BJ (cell line): ENCODE data around the gene HSPB7. TPM values are rescaled to one million over a fixed set of nuclear protein-coding genes. Genes with fewer than 3 reads are reported as not detected.
A peak's percentile ranks its signal among the peaks of the same experiment; 100 is the strongest.

Experiments
- CTCF ChIA-PET: fragments of 350-600 bp; formaldehyde crosslinking; extraction: SDS; loops from one replicate; lab custom pipeline; 2021; ENCODE audit warnings: antibody characterized with exemption, inconsistent platforms; lab: Yijun Ruan, JAX
- POLR2A ChIA-PET: fragments of 300-600 bp; sonication (Branson Sonifier 250); formaldehyde crosslinking; extraction: SDS; loops from one replicate; lab custom pipeline; 2021; ENCODE audit warnings: antibody characterized with exemption; lab: Charles Lee
- DNase-seq: peaks from one replicate; pipeline ENCODE4 v3.0.0-alpha.2; 2011; ENCODE audit warnings: low read depth
- H3K27me3 ChIP-seq: 2 replicates; pipeline ENCODE4 v1.6.0; 2011; ENCODE audit warnings: low read length; ENCODE audit not compliant: control insufficient read depth, insufficient read depth
- H3K36me3 ChIP-seq: 2 replicates; pipeline ENCODE4 v1.5.1; 2011; ENCODE audit warnings: low read length; ENCODE audit not compliant: control insufficient read depth, insufficient read depth
- H3K4me3 ChIP-seq: 2 replicates; pipeline ENCODE4 v1.5.1; 2011; ENCODE audit warnings: low read depth, mild to moderate bottlenecking, control low read depth, low read length
- polyA plus RNA-seq: library from polyadenylated mRNA; depleted of rRNA; stranded (reverse); fragments of >200 nt; gene quantifications from 2 replicates; pipeline ENCODE4 v1.2.3, GENCODE V29; 2011
- TF ChIP-seq, protein P1 (sequence below): IDR thresholded peaks from 2 replicates; pipeline ENCODE4 v1.5.1; 2011; ENCODE audit warnings: low read depth, mild to moderate bottlenecking, control low read depth, inconsistent platforms, low read length, moderate library complexity; ENCODE audit not compliant: insufficient read depth

The HSPB7 gene
- polyA plus RNA-seq, 1 experiment: 66.6 TPM

DNA sequence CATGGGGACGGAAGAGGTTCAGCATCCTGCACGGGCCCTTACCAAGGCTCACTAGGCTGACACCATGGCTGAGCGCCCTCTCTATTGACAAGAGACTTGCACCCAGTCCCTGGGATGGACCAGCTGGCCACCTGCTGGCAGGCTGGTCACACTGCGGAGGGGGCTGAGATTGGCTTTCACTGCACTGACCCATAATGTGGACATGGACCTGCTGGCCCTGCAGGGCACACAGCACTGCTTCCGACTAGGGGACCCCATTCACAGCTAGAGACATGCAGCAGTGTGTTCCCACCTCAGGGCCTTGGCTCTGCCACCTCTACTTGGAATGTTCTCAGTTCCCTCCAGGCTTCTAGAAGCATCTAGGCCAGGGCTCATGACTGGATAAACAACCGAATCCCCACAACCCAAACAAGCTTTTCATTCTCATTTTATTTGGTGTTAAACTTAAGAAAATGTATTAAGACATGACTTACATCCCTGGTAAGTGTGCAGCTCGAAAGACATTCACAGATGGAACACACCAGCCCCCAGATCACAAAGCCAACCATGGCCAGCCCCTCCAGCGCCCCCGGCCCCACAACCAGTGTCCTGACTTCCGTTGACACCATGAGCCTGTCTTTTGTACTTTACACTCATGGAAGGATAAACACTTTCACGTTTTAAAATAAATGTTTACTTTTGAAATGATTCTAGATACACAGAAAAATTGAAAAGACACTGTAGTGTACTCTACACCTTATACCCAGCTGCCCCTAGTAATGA lies 23.1 kb downstream of the HSPB7 start:
- no peaks in the 10 kb centered on the region for H3K36me3 ChIP-seq
- TF ChIP-seq, protein P1, sequence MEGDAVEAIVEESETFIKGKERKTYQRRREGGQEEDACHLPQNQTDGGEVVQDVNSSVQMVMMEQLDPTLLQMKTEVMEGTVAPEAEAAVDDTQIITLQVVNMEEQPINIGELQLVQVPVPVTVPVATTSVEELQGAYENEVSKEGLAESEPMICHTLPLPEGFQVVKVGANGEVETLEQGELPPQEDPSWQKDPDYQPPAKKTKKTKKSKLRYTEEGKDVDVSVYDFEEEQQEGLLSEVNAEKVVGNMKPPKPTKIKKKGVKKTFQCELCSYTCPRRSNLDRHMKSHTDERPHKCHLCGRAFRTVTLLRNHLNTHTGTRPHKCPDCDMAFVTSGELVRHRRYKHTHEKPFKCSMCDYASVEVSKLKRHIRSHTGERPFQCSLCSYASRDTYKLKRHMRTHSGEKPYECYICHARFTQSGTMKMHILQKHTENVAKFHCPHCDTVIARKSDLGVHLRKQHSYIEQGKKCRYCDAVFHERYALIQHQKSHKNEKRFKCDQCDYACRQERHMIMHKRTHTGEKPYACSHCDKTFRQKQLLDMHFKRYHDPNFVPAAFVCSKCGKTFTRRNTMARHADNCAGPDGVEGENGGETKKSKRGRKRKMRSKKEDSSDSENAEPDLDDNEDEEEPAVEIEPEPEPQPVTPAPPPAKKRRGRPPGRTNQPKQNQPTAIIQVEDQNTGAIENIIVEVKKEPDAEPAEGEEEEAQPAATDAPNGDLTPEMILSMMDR: peak; percentile 99
- H3K27me3 ChIP-seq: peaks cover 3% of the 10 kb centered on the region
- no peak overlapping the region for H3K4me3 ChIP-seq
- CTCF ChIA-PET: interaction anchor here (0.5 to 3.4 kb wide), 36 partner anchors 8 to 207 kb away, joined by 3 to 54 read pairs (median 5); partner anchors contain the start of genes SPEN, SRARP and ZBTB17
- POLR2A ChIA-PET: interaction anchor here (0.7 kb wide), 1 partner anchor 281 kb away, joined by 4 read pairs; no protein-coding TSS in a partner anchor
- no peak for DNase-seq

DNA sequence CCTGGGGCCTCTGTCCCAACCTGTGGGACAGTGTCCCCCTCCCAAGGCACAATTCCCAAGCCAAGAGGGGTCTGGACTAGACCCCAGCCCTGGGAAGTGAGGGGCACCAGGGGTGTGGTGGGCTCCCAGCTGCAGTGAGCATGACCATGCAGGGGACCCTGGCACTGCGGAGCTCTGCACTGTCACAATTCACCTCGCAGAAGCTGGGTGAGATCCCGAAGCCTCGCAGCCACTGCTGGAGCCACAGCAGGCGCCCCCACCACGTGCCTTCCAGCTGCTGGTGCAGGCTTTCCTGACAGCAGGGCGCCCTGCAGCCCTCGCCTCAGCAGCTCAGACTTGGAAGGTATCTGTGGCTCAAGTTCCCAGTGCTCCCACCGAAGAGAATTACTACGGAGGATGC lies 23.8 kb downstream of the HSPB7 start:
- POLR2A ChIA-PET: no interaction called here

DNA sequence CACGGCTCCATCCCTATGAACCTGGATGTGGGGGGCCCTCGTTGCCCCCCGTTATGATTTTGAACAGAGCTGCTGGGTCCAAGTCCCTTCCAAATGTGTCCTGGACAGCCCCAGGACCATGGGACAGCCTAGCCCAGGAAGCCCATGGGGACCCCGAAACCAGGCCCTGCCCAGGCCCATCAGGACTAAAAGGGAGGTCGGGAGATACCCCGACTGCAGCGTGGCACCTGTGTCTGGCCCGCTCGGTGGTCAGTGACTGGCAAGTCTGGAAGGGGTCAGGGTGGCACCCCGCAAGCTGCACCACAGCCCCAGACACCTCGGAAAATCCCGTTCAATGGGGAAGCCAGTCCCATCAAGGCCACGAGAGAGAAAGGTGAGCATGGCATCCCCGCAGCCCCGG lies 24.2 kb downstream of the HSPB7 start:
- TF ChIP-seq, protein P1: no peak
- DNase-seq: no peak
- CTCF ChIA-PET: interaction anchor here (1.4 to 3.4 kb wide), 13 partner anchors 11 to 202 kb away, joined by 4 to 54 read pairs (median 10); partner anchors contain the start of gene SRARP
- no peaks in the 10 kb centered on the region for H3K36me3 ChIP-seq
- POLR2A ChIA-PET: no interaction called here
- H3K4me3 ChIP-seq: no peak overlapping the region
- H3K27me3 ChIP-seq: no peaks in the 10 kb centered on the region; the same call in none of the 2 replicates

More for the DNA sequence above, 23.8 kb downstream of the HSPB7 start:
- CTCF ChIA-PET: interaction anchor here (1.0 to 3.4 kb wide), 23 partner anchors 9 to 202 kb away, joined by 3 to 54 read pairs (median 6); partner anchors contain the start of genes SPEN and SRARP
- TF ChIP-seq, protein P1: no peak
- H3K36me3 ChIP-seq: no peaks in the 10 kb centered on the region
- no peak for DNase-seq
- peaks cover 3% of the 10 kb centered on the region for H3K27me3 ChIP-seq
- H3K4me3 ChIP-seq: no peak overlapping the region

DNA sequence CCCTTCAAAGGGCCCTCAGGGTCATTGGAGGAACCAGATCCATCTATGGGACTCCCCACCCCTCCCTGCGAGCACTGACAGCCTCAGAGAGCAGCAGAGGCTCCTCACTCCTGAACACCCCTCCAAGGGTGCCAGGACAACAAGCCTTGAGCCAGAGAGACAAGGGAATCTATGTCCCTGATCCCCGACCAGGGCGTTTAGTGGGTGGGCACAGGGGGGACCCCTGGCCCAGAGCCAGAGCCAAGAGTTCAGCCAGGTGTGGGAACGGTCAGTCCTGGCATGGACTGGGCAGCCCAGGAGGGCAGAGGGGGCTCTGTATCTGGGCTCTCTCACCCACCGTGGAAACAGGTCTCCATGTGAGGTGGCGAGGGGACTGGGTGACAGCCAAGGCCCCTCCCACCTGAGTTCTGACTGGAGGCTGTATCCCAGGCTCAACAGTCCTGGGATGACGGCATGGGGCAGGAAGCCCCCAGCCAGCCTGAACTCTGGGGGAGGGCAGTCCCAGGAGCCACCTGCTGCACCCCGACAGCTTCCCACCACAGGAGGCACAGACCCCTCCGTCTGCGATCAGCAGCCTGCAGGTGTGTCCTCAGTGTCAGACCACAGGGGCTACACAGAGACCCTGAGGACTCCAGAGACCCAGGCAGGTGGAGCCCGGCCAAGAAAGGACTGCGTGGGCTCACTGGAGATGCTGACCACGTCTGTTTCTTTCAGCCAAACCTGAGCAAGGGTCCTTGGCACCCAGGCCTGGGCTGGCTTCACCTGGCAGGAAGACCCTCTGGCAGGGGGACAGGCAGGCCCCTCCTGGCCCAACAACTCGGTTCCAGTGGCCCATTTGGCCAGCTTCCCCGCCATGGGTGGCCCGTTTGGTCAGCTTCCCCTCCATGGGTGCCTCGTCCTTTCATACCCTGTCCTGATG lies 25.0 kb downstream of the HSPB7 start:
- CTCF ChIA-PET: interaction anchor here (1.4 to 3.4 kb wide), 6 partner anchors 12 to 201 kb away, joined by 6 to 54 read pairs (median 21); partner anchors contain the start of gene SRARP
- TF ChIP-seq, protein P1: no peak
- POLR2A ChIA-PET: no interaction called here
- DNase-seq: no peak
- no peaks in the 10 kb centered on the region for H3K36me3 ChIP-seq
- H3K27me3 ChIP-seq: no peaks in the 10 kb centered on the region; the same call in 1 of the 2 replicates
- no peak overlapping the region for H3K4me3 ChIP-seq
